Mucosa of gallbladder (tissue), 1 donor: Measurements from ENCODE around the gene EAF2. TPM values are rescaled to one million over a fixed set of nuclear protein-coding genes. Genes with fewer than 3 reads are reported as not detected.
"Not testable (repeated sequence)": the region's sequence is repeated elsewhere in the genome, so short reads cannot be mapped to it uniquely, and the experiment has no call there.

Source experiments
- DNase-seq: peaks from one replicate; pipeline ENCODE4 v3.0.0-alpha.2; 2020; ENCODE audit warnings: low spot score
- total RNA-seq: library from RNA; stranded (reverse); gene quantifications from one replicate; pipeline ENCODE4 v1.2.1, GENCODE V29; 2021
- donor health status: DM: no; HTN: no; CAD: no.

EAF2 gene
- total RNA-seq, 1 donor from 2014 or later, result 5.2 TPM

DNA sequence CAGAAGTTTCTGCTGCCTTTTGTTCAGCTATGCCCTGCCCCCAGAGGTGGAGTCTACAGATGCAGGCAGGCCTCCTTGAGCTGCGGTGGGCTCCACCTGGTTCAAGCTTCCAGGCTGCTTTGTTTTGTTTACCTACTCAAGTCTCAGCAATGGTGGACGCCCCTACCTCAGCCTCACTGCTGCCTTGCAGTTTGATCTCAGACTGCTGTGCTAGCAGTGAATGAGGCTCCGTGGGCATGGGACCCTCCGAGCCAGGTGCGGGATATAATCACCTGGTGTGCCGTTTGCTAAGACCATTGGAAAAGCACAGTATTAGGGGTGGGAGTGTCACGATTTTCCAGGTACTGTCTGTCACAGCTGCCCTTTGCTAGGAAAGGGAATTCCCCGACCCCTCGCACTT, 28.2 kb downstream of the EAF2 start:
- DNase-seq, result not testable (repeated sequence)

DNA sequence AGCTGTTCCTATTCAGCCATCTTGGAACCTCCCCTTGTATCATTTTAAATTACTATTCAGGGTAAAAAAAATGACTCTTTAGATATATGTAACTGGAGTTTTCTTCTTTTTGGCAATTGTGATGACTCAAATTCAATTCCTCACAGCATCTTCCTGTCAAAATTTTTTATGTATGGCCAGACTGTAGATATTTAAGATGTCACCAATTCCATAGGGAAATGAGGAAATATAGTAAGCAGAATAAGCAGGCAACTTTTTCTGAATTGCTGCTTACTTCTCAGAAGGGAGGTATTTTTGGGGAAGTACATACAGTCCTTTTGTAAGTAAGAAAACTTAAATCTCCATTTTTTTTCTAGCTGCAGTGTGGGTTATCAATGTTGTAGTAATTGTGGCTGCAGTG, 28.8 kb downstream of the EAF2 start:
- no peak for DNase-seq

DNA sequence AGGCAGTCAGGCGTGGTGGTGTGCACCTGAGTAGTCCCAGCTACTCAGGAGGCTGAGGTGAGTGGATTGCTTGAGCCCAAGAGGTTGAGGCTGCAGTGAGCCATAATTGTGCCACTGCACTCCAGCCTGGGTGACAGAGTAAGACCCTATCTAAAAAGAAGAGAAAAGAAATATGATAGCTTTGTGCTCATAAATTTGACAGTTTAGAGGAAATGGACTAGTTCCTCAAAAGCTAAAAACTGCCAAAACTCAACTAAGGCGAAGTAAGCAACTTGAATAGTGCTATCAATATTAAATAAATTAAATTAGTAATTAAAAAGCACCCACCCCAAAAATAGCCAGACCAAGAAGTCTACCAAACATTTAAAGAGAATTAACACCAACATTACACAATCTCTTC, 34.7 kb downstream of the EAF2 start:
- no peak for DNase-seq

DNA sequence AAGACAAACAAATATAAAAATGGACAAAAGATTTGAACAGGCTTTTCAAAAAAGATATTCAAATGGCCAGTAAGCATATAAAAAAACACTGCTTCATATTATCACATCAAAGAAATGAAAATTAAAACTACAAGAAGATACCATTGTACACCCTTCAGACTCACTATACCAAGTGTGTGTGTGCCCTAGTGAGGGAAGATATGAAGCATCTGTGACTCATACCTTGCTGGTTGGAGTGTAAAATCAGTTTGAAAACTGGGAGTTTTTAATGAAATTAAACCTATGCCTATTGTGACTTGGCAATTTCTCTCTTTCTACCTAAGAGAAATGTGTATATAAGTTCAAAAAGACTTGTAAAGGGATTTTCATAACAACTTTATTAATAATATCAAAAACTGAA, 35.7 kb downstream of the EAF2 start:
- no peak for DNase-seq

DNA sequence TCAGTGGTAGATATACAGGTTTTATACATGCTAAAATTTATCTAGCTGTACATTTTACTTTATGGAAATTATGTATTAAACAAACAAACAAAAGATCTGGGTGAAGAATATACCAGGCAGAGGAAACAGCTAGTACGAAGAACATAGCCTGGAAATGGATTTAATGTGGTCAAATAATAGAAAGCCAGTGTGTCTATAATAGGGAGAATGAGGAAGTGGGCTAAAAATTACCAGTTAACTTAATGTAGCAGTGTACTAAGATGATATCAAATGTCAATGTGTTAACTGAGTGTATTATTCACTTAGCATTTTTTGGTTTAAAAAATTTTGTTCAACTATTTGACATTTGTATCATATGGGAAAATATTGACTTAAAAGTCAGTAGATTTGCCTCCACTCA, 36.4 kb downstream of the EAF2 start:
- DNase-seq, result no peak

DNA sequence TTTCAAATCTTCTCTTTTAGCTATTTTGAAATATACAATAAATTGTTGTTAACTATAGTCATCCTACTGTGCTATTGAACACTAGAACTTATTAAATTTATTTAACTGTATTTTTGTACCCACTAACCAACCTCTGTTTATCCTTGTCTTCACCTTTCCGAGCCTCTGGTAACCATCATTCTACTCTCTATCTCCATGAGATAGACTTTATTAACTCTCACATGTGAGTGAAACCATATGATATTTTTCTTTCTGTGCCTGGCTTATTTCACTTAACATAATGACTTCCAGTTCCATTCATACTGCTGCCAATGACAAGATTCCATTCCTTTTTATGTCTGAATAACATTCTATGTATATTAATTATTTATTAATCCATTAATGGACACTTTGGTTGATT, 43.4 kb downstream of the EAF2 start:
- no peak for DNase-seq

DNA sequence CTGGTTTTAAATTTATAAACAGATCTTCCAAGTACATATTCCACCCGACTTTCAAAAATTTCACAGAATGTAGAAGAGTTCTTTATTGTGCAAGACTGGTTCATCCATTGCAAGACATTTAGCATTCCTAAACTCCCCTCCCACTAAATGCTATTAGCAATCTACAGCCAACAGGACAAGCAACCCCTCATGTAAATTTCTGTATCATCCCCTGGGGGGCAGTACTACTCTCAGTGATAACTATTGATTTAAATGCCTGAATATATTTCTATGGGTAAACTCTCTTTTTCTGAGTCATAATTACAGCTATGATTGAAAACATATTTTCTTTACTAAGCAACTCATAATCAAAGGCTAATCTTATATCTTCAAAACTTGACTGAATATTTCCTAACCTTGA, 48.5 kb downstream of the EAF2 start:
- DNase-seq, result no peak

DNA sequence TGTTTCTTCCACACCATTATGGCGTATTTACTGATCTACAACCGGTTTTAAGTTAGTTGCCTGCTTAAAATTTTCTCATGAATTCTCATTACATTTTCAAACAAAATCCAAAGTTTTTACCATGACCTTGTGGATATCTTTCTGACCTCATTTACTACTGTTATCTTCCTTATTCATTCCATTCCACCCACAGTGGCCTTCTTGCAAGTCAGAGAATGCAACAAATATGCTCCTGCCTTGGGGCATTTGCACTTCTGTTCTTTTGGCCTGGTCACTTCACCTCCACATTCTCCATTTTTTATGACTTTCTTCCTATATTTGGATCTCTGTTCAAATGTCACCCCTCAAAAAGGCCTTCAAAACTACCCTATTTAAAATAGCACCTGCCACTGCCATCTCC, 50.4 kb downstream of the EAF2 start:
- DNase-seq, result no peak

DNA sequence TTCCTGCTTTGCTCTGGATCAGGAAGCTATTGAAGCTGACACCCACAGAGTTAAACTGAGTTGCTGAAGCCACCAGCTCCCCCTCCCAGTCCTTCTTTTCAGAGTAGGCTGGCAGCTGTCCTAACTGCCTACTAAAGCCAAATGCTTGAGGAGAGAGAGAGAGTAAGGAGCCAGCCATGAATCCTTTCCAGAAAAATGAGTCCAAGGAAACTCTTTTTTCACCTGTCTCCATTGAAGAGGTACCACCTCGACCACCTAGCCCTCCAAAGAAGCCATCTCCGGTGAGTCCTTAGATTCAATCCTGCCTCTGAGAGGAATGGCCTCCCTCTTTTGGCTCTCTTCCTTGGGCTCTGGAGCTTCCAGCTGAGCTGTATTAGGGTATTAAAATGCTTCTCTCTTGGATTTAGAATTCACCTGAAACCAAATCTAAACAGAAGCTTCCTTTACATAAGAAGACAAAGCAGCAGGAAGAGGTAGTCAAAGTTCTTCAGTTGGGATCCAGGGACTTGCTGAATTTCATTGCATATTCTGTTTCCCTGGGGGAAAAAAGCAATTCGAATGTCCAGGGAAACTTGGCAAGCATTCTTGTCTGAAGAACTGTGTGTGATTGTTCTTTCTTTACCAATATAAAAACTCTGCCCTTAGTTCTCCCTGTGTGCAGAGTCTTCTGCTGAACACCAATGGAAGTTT, 59.4 kb downstream of the EAF2 start, which contains the start of gene SLC15A2:
Gene SLC15A2, plus strand, starts transcription at position 101 of the 690 bp plus-strand sequence. Its CDS starts 76 bp downstream, at position 177.
- DNase-seq, result peak; percentile 23

DNA sequence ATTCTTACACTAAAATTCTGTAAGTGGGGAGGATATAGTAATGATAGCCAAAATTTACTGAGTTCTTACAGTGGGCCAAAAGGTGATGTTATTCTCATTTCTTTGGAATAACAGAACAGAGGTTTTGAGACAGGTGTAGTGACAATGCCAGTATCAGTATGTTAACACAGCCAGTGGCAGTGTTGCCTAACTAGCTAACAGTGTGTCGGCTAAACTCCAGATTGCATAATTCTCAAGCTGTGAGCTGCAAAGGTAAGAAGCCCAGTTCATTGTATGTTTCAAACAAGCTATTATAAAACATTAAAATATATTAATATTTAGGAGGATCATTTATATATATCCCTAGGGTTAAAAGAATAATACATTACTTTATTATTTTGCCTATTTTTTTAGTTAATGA, 60.1 kb downstream of the EAF2 start:
- no peak for DNase-seq

DNA sequence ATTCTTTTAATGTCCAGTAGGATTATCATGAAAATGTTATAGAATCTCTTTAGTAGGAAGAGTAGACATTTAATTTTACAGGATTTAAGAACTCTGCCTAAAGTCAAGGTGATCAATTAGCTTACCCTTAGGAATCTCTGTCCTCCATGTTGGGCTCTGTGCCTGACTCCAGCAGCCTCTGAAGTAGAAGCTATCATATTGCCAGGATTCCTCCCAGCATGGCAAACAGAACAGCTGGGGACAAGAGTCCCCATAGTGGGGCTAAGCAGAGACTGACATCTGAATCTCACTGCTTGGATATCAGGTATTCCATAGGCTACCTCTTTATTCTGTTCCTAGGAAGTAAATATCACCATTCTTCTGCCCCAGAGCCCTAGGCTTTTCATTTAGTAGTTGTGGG, 60.7 kb downstream of the EAF2 start:
- DNase-seq, result no peak

DNA sequence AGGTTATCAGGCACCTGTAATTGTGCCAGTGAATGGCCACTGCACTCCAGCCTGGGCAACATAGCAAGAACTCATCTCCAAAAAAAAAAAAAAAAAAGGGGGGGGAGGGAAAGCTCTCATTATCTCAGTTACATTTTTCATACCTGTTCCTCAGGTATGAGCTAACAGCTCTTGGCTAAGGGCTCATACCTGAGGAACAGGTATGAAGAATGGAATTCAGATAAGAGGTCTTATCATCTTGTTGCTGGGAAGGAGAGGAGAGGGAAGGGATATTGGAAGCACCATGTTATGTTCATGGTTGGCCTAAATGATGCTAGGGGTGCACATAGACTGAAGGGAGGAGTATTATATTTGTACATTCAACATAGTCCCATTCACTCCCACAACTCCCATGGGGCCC, 61.8 kb downstream of the EAF2 start:
- no peak for DNase-seq

DNA sequence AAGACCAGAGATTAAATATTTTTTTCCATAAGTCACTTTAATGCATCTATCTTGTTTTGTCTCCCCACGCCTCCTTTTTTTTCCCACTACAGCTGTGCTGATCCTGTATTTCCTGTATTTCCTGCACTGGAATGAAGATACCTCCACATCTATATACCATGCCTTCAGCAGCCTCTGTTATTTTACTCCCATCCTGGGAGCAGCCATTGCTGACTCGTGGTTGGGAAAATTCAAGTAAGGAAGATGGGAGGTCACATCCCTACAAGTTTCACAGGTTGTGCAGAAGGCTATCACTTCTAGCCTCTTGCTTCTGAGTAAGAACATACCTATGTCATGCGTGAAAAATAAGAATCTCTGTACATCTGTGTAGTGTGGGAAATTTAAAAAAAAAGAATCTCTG, 62.3 kb downstream of the EAF2 start:
- no peak for DNase-seq

DNA sequence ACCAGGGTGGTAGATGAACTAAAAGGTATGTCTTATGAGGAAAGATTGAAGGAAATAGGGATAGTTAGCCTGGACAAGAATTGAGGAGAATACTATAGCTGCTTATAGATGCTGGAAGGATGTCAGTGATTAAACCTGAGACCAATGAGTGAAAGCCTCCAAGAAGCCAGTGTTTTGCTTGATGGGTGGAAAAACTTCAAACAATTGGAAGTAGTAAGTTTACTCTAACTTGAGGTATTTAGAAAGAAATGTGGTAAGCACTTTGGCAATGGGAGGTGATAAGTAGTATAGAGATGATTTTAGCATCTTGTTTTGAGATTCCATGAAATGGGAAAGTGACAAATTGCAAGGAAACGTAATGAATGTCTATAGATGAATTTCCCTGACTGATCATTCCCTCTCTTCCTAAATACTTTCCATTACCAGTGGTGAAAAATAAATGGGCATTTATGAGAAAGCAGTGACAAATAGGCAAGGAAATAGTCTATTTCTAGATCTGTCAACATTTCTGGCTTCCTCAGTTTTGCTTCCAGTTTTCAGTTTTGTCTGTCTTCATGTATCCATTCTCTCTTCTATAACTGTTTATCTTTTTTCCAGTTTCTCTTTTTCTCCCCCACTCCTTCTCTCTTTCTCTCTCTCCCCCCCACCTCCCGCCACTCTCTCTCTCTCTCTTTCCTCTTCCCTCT, 78.4 kb downstream of the EAF2 start:
- no peak for DNase-seq

DNA sequence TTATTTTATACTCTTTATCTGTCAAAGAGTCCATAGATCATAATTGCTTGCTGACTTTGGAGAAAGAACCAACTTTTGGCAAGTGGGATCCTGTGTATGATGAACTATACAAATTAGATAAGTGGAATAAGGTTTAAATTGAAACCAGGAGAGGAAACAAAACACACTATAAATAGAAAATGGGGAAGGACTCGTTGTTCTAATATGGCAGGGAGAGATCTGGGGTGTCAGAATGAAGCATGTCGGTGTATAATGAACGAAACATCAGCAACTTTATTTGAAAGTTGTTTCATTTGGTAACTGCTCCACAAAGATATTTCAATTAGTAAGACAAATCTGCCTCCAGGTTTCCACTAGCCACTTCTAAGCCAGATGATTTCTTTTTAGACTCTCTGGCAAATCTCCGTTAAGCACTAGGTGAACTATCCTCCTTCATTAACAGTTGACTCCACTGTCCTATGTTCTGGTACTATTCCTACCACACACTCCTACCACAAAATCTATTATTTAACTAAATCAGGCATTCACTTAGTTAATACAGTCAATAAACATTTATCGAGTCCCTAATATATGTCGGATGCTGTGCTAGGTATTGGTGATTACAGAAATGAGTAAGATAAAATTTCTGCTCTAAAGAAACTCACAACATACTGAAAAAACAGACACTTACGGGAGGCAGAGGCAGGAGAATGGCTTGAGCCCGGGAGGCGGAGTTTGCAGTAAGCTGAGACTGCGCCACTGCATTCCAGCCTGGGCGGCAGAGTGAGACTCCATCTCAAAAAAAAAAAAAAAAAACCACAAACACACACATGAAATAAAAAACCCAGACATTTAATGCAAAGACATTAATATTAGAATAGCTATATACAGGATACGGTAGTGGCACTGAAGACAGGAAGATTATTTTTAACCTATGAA, 79.3 kb downstream of the EAF2 start:
- DNase-seq, result no peak

DNA sequence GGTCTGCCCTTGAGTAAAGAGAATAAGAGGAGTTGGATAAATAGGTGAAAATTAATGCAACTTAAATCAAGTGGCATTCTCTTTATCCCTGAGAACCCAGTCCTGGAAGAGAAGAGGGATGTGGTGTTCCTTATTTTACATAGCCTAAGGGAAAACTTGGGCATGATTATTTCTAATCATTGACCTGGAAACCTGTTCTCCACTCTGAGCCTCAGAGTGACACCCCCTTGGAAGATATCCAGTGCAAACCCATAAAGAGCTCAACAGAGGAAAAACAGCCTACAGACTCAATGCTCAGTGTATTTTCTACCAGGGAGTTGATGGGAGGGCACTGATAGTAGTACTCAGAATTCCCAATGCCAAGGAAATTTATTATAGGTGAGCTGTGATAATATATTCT, 81.2 kb downstream of the EAF2 start:
- no peak for DNase-seq

DNA sequence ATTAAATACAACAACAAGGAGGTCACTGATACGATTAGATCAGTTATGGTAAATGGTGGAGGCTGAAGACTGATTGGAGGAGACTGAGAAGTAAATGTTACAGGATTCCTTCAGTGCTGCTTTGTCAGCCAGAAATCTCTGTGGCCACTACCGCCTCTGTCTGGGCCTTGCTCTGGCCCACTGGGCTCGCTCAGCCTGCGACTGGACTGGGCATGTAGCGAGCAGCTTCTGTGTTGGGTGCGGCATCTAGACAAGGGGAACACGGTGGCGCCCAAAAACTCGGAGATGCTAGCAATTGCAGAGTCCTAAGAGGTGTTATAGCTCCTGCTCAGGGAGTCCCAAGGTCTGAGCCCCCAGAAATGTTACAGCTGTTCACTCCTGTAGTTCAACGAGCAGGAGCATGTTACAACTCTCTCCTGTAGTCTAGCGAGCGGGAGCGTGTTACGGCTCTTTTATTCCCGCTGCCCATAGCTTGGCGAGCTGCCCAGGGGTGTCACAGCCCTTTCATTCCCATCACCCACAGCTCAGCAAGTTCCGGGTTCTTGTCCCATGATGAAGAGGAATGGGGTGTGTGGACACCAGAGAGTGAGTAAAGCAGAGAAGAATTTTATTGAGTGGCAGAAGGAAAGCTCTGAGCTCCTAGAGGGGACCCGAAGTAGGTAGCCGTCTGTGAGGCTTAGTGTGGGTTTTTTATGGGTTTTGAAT, 83.9 kb downstream of the EAF2 start:
- no peak for DNase-seq

DNA sequence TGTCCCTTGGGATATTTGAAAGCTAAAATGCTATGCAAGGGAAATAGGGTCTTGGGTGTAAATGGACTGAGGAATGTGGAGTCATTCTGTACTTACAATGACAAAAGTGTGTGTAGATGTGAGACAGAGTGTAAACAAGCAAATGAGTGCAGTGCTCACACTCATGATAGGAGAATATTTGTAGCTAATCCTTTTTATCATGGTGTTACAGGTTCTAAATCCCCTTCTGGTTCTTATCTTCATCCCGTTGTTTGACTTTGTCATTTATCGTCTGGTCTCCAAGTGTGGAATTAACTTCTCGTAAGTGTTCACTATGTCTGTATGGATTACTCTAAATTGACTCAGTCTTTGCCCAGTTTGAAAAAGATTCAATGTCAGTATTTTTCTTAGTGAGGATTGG, 89.7 kb downstream of the EAF2 start:
- DNase-seq, result no peak

DNA sequence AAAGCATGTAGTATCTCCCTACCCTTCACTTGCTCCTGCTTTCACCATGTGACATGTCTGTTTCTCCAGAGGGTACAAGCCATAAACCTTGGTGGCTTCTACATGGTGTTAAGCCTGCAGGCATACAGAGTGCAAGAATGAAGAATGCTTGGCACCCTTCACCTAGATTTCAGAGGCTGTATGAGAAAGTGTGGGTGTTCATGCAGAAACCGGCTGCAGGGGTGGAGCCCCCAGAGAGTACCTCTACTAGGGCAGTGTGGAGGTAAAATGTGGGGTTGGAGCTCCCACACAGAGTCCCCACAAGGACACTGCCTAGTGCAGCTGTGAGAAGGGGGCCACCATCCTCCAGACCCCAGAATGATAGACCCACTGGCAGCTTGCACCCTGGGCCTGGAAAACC, 91.4 kb downstream of the EAF2 start:
- DNase-seq, result no peak
